SK-N-SH (cell line): ENCODE data around the gene CDKAL1.

Experiments
- CHD2 ChIP-seq: fragments of 150-350 bp; IDR thresholded peaks from 2 replicates; pipeline ENCODE4 v1.6.1; 2018; ENCODE audit warnings: low read length; ENCODE audit not compliant: partially characterized antibody
- CTCF ChIP-seq: fragments of 200-600 bp; sonication (generic); IDR thresholded peaks from 2 replicates; pipeline ENCODE4 v1.6.1; 2017; ENCODE audit warnings: antibody characterized with exemption, mild to moderate bottlenecking, moderate library complexity
- IRF3 ChIP-seq: fragments of 150-350 bp; IDR thresholded peaks from 2 replicates; pipeline ENCODE4 v1.6.1; 2016; ENCODE audit warnings: mild to moderate bottlenecking, low read depth, low read length
- JUND ChIP-seq: IDR thresholded peaks from 2 replicates; pipeline ENCODE4 v1.4.0; 2012
- TAF1 ChIP-seq: IDR thresholded peaks from 2 replicates; pipeline ENCODE4 v1.6.1; 2012; ENCODE audit warnings: low read depth, mild to moderate bottlenecking, low read length, moderate library complexity, borderline replicate concordance

- no peak for TF ChIP-seq CHD2
- no peak for TF ChIP-seq CTCF
- no peak for TF ChIP-seq JUND
- TF ChIP-seq TAF1: no peak
- TF ChIP-seq IRF3: no peak
Measured at GRCh38 chr6:20704325-20705025, 170.2 kb downstream of the CDKAL1 start.
